ENCODE results near the gene GGT1. TPM values are rescaled to one million over a fixed set of nuclear protein-coding genes. Genes with fewer than 3 reads are reported as not detected.

Gene GGT1
- total and polyA plus RNA-seq, 2 experiments from 2014 or later = 80.7 to 104 TPM

- no peaks in the 10 kb centered on the region for H3K9me3 ChIP-seq (ENCODE audit: low read depth)
- H3K79me2 ChIP-seq = no peaks in the 10 kb centered on the region
- no peak overlapping the region for H3K4me2 ChIP-seq
- peaks cover 14% of the 10 kb centered on the region for H3K4me1 ChIP-seq (ENCODE audit: insufficient read depth)
- 96% methylated on average over 3 of the region's 3 CpGs for WGBS (ENCODE audit: low lambda C conversion rate, missing lambda C conversion rate)
- H2AFZ ChIP-seq = no peak overlapping the region
- H3K36me3 ChIP-seq (replicated peaks; ENCODE audit: insufficient read depth, low read depth) = no peaks in the 10 kb centered on the region
- no peak for TF ChIP-seq CTCF (IDR thresholded peaks at IDR 0.05; ENCODE audit: poor library complexity)
- TF ChIP-seq EZH2phosphoT487 (IDR thresholded peaks at IDR 0.05; ENCODE audit: low read depth, severe bottlenecking, unreplicated experiment) = no peak
- TF ChIP-seq EZH2 (IDR thresholded peaks at IDR 0.05; ENCODE audit: borderline replicate concordance) = no peak
- no peaks in the 10 kb centered on the region for H3K9me2 ChIP-seq (replicated peaks; ENCODE audit: insufficient read depth)
- H4K20me1 ChIP-seq (ENCODE audit: insufficient read depth, poor library complexity, severe bottlenecking) = no peaks in the 10 kb centered on the region
- no peak overlapping the region for H3K4me3 ChIP-seq
- H3K27me3 ChIP-seq = no peaks in the 10 kb centered on the region
- H3K27ac ChIP-seq = no peak overlapping the region
- no peak for DNase-seq (ENCODE audit: low spot score)
Observed at GRCh38 chr22:24585461-24585860, 17.5 kb upstream of the GGT1 start.

- H3K79me2 ChIP-seq = no peaks in the 10 kb centered on the region
- no peak overlapping the region for H2AFZ ChIP-seq
- H3K4me1 ChIP-seq (ENCODE audit: insufficient read depth) = peaks cover 14% of the 10 kb centered on the region
- no peak overlapping the region for H3K27ac ChIP-seq
- H4K20me1 ChIP-seq (ENCODE audit: insufficient read depth, poor library complexity, severe bottlenecking) = no peaks in the 10 kb centered on the region
- H3K9me3 ChIP-seq (ENCODE audit: low read depth) = no peaks in the 10 kb centered on the region
- no peaks in the 10 kb centered on the region for H3K9me2 ChIP-seq (replicated peaks; ENCODE audit: insufficient read depth)
- H3K4me3 ChIP-seq = no peak overlapping the region
- no peaks in the 10 kb centered on the region for H3K36me3 ChIP-seq (replicated peaks; ENCODE audit: insufficient read depth, low read depth)
- no peak for DNase-seq (ENCODE audit: low spot score)
- no peaks in the 10 kb centered on the region for H3K27me3 ChIP-seq
- WGBS (ENCODE audit: low lambda C conversion rate, missing lambda C conversion rate) = 95% methylated on average over 22 of the region's 24 CpGs
- no peak for TF ChIP-seq EZH2phosphoT487 (IDR thresholded peaks at IDR 0.05; ENCODE audit: low read depth, severe bottlenecking, unreplicated experiment)
- no peak for TF ChIP-seq CTCF (IDR thresholded peaks at IDR 0.05; ENCODE audit: poor library complexity)
- no peak for TF ChIP-seq EZH2 (IDR thresholded peaks at IDR 0.05; ENCODE audit: borderline replicate concordance)
- H3K4me2 ChIP-seq = no peak overlapping the region
Observed at GRCh38 chr22:24585927-24586546, 17.0 kb upstream of the GGT1 start.

- DNase-seq (ENCODE audit: low spot score) = no peak
- TF ChIP-seq CTCF (IDR thresholded peaks at IDR 0.05; ENCODE audit: poor library complexity) (no peak), EZH2 (IDR thresholded peaks at IDR 0.05; ENCODE audit: borderline replicate concordance) (no peak), EZH2phosphoT487 (IDR thresholded peaks at IDR 0.05; ENCODE audit: low read depth, severe bottlenecking, unreplicated experiment) (no peak)
- Histone ChIP-seq H3K4me2 (no peak overlapping the region), H3K36me3 (replicated peaks; ENCODE audit: insufficient read depth, low read depth) (no peaks in the 10 kb centered on the region), H3K9me3 (ENCODE audit: low read depth) (no peaks in the 10 kb centered on the region), H3K4me1 (ENCODE audit: insufficient read depth) (peaks cover 14% of the 10 kb centered on the region), H2AFZ (no peak overlapping the region), H3K27ac (no peak overlapping the region), H4K20me1 (ENCODE audit: insufficient read depth, poor library complexity, severe bottlenecking) (no peaks in the 10 kb centered on the region), H3K79me2 (peaks cover 3% of the 10 kb centered on the region), H3K9me2 (replicated peaks; ENCODE audit: insufficient read depth) (no peaks in the 10 kb centered on the region), H3K27me3 (no peaks in the 10 kb centered on the region), H3K4me3 (no peak overlapping the region)
- WGBS (ENCODE audit: low lambda C conversion rate, missing lambda C conversion rate) = 94% methylated on average over 4 of the region's 5 CpGs
Observed at GRCh38 chr22:24587251-24587650, 15.7 kb upstream of the GGT1 start.

Measured in hepatocyte (in vitro differentiated cells).